Stimulated activated CD8-positive, alpha-beta memory T cell treated with anti-CD3 and anti-CD28 coated beads, Interleukin-7, amount 100 ng/mL, for 48 hours (primary cell): ENCODE measurements around the gene ATG9A.
A peak's percentile ranks its signal among the peaks of the same experiment; 100 is the strongest.

Experiments
- DNase-seq, 2 donors: peaks; one replicate each; pipeline ENCODE4 v3.0.0-alpha.2; 2020; ENCODE audit warnings: low read depth in 1 of 2; ENCODE audit errors: extremely low read depth in 1 of 2

The ATG9A gene

DNA sequence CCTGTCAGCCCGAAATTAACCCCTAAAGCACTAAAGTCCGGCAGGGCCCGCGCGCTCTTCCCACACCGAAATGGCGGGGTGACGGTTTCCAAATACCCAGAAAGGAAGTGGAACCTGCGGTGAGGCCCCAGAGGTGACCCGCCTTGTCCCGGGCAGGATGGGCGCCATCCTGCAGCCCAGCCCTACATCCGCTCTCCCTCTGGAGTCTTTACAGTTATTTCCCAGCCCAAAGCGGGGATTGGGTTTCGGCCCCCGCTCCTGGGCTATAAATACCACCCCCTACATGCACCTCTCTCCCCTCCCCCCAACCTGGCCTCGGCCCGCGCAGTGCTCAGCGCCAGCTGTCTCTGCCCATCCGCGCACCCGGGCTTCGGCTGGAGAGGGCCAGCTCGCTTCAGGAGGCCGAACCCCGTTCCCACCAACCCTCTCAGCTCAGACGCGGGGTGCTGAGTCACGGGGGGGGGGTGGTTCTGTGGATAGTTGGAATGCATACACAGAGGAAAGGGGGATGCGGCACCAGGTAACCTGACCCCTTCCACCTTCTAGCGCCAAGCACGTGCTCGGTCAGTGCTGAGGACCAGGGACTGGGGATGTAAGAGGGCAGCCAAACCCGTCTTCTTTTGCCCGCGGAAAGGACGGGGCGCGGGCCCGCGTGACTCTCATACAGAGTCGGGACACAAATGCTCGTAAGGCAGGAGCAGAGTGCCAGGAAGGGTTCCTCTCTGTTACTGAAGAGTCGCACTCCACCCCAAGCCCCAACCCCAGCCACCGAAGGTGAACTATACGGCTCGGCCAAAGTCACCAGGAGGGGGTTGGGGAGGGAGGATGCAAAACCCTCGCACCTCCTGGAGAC is 23.7 kb upstream of the ATG9A start, which contains the start of gene TUBA4B:
TSS of gene TUBA4B (plus strand) at position 344 of the 853 bp plus-strand sequence. CDS start at position 509, 165 bp downstream.
- DNase-seq, result peak in 1 of 2 donors; percentile 20

GRCh38 chr2:219252570-219252899 is 23.1 kb upstream of the ATG9A start:
- no peak for DNase-seq

DNA sequence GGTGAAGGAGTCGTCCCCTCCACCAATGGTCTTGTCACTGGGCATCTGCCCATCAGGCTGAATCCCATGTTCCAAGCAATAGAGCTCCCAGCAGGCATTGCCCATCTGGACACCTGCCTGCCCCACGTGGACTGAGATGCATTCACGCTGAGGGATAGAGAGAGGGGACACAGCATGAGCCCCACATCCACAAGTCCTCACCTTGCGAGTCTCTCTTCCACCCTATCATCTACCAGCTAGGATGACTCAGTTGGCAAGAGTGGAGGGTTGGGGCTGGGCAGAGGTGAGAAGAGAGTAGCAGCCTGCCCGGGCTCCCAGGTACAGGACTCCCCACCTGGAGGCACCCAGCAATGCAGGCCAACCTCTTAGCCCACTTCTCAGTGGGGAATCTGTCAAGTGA is 22.6 kb upstream of the ATG9A start:
- DNase-seq, result no peak

DNA sequence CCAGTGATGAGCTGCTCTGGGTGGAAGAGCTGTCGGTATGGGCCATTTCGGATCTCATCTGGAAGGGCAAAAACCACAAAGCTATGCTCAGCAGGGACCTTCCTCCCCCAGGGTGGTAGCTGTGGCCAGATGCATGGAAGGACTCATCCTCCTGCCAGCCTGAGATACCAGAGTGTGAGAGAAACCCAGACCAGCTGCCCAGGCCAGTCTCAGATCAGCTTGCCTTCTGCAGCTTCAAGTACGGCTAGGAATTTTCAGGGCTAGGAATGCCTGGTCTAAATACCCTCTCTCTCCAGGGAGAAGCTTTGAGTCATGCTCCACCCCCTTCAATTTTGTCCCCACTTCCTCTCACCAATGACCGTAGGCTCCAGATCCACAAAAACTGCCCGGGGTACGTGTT is 22.2 kb upstream of the ATG9A start:
- no peak for DNase-seq

DNA sequence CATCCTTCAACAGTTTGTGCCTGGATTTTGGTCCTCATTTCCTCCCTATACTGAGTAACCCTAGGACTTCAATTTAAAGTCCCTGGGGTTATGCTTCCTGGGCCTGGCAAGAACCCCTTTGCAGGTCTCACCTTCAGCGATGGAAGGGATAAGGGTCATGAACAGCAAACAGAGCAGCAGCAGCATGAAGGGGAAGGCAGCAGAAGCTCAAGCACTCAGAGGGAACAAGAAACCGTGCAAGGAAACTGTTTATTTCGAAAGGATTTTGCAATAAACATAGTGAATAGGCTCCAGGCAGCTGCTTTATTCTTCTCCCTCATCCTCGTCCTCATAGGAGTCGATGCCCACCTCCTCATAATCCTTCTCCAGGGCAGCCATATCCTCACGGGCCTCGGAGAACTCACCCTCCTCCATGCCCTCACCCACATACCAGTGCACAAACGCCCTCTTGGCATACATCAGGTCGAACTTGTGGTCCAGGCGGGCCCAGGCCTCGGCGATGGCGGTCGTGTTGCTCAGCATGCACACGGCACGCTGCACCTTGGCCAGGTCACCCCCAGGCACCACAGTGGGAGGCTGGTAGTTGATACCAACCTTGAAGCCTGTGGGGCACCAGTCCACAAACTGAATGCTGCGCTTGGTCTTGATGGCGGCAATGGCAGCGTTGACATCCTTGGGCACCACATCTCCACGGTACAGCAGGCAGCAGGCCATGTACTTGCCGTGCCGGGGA is 20.8 kb upstream of the ATG9A start:
- DNase-seq, result no peak

DNA sequence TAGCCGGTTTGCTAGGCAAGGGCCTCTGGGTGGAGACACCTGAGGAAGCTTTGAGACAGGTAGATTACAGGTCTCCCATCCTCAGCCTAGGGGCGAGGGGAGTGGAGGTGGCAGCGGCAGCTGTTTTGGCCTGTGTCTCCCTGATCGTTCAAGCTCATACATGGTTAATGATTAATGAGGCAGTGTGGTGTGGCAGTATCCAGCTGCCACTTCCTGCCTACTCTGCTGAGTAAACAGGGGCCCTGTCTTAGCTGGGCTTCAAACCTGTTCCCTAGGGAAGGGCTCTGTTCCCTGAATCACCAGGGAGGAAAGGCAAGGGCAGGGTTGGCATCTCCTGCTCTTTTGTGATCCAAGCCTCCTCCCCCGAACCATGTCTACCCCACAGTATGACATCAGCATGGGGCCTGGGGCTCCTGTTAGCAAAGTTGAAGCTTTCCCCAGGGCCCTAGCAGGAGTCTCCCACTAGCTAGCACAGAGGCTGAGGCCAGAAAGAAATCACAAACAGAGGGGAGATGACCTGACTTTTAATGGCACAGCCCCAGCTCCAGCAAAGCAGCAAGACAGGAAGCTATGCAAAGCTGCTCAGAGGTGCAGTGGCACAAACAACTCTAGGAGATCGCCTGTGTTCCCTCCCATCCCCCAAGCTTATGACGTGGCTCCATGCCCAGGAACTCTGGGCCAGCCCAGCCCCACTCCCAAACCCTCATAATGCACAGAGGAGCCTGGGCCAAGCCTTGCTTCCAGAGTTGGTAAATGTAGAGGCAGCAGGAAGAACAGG is 20.0 kb upstream of the ATG9A start:
- peak in 1 of 2 donors; percentile 18 for DNase-seq

- no peak for DNase-seq
Measured at GRCh38 chr2:219248845-219249202, 19.4 kb upstream of the ATG9A start.

GRCh38 chr2:219247678-219248642 is 18.5 kb upstream of the ATG9A start:
- peak; percentile 43 to 68 for DNase-seq

DNA sequence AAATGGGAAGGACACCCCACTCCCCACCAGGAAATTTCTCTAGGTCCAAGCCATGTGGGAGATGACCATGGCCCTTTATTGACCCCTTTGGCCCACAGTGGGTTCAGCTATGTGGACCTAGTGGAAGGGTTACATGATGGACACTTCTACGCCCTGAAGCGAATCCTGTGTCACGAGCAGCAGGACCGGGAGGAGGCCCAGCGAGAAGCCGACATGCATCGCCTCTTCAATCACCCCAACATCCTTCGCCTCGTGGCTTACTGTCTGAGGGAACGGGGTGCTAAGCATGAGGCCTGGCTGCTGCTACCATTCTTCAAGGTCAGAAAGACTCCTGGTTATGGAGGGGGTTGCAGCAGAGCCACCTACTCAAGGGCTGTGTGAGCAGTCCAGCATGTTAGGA is 17.1 kb upstream of the ATG9A start:
- DNase-seq, result no peak

DNA sequence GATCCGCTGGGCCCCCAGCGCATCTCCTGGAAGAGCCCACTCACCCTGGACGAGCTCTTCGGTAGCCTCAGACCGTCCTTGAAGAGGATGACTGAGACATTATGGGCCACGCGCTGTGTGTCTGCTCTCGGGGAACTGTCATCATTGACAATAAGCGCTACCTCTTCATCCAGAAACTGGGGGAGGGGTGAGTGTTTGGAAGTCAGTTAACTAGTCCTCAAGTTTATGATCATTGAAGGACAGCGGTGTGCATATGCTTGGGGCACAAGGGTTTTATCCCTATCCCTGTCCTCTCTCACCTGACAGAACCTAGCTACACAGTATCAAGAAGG is 16.4 kb upstream of the ATG9A start:
- no peak for DNase-seq

DNA sequence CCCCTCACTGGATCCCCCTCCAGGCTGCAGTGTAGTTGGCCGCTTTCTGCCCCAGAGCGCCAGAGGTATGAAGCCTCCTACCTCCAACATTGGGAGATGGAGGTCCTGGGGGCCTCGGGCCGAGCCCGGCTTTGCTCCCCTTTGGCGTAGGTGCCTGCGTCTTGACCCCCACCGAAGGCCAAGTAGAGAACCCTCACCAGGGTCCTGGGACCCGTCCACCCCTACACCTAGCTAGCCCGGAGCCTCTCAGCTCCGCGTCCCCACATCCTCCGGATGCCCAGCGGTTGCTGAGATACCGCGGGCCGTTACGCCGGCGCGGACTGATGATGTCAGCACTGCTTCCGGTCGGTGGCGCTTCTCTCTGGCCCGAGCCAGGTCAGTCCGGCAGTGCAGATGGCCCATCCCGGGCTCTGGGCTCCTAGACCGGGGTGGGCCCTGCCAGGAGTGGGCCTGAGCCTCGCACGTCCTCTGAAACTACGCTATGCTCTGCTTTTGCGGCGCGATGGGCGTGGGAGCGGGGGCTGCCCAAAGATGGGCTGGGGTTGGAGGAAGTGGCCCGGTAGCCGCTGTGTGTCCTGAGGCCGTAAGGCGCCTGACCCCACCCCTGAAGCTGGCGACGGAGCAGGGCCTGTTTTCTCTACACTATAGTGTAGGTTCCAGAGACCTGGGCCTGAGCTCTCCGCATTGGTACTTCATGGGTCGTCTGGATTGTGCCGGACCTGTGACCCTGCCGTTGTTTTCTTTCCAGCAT is 15.9 kb upstream of the ATG9A start, which contains the start of the genes GLB1L and STK16:
TSS of gene GLB1L (minus strand) at position 297 of the 751 bp plus-strand sequence. CDS start 1,871 bp downstream, outside the sequence.
TSS of gene STK16 (plus strand) at position 332 of the 751 bp plus-strand sequence. CDS start 521 bp downstream, outside the sequence.
- peak; percentile 81 to 86 for DNase-seq

DNA sequence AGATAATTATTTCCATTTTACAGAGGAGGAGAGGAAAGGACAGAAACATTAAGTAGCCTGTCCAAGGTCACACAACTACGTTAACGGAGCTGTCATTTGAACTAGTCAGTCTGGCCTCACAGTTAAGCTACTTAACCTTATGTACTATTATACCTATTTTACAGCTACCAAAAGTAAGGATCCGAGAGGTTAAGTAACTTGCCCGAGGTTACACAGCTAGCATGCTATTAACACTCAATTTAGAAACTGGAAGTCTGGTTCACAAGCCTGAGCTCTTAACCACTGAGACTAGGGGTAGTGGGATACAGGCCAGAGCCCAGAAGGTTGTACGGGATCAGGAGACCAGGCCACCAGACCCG is 15.3 kb upstream of the ATG9A start:
- DNase-seq, result no peak

DNA sequence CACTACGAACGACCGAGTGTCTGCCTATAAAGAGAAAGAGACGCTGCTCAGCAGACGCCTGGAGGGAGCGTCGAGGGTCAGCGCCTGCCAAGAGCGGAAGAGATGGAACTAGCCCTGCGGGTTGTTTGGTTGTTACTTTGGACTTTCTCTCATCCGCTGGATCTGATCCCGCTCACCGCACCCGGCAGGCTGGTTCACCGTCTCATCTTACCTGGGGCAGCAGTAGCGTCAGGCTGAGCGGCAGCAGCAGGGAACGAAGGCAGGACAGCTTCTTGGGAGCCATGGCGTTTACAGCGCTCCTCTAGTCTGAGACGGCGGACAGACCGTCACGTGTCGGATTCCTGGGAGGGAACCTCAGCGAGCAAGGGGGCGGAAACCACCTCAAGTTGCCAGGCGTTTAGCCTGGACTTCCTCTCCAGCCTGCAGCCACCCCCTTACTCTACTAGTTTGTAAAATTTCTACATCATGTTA is 13.9 kb upstream of the ATG9A start:
- DNase-seq, result no peak

DNA sequence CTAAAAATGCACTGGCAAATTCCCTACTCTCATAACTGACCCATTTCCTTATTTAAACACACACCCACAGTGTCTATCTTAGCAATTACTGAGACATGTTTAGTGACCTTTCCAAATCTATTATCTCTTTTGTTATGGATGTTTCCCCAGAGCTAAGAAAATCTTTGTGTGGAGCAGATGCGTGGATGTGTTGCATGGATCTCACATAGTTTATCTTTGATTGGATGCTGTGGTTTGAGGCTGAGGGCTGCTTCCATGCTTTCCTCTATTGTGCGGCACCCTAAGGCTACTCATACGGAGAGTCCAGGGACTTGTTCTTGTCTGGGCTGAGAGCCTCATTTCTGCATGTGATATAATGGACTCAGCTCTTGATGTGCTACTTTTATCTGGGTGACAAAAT is 4.9 kb upstream of the ATG9A start:
- DNase-seq, result no peak

DNA sequence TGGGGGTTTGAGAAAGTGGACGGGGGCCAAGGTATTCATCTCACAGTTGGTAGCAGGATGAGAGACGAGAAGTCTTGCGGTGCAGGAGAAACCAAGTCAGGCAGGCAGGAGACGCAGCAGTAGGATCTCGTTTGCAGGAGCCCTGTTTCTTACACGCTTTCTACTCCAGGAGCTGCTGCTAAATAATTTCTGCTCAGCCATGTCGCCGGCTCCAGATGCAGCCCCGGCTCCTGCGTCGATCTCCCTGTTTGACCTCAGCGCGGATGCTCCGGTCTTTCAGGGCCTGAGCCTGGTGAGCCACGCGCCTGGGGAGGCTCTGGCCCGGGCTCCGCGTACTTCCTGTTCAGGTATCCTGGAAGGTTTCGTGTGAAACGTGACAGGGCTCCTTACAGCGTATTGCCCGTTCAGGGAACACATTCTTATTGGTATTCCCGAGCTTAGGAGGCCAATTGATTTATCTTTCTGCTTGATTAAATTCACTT is 664 bp upstream of the ATG9A start:
- peak in 1 of 2 donors; percentile 44 for DNase-seq

GRCh38 chr2:219228911-219229304 is 528 bp downstream of the ATG9A start:
- DNase-seq, result no peak

- no peak for DNase-seq
Measured at GRCh38 chr2:219228041-219228910, 1.2 kb downstream of the ATG9A start.

GRCh38 chr2:219225350-219225749 is 4.1 kb downstream of the ATG9A start:
- no peak for DNase-seq
